CD14-positive monocyte (primary cell): ENCODE data around the gene NEGR1. TPM values are rescaled to one million over a fixed set of nuclear protein-coding genes. Genes with fewer than 3 reads are reported as not detected.

Experiments
- DNase-seq, 3 donors: peaks; one replicate each; pipeline ENCODE4 v3.0.0-alpha.2; 2011 to 2022
- H2AFZ ChIP-seq: 2 replicates; pipeline ENCODE4 v1.6.0; 2012; ENCODE audit warnings: mild to moderate bottlenecking, low read depth, low read length, inconsistent platforms; ENCODE audit not compliant: insufficient read depth, poor library complexity, severe bottlenecking
- H3K27ac ChIP-seq, 2 donors: 1 replicate in 1 of 2; 2 replicates in 1 of 2; pipeline ENCODE4 v1.5.1; 2012 to 2013; ENCODE audit warnings: low read length in 2 of 2, control low read depth in 1 of 2, inconsistent platforms in 1 of 2, low read depth in 1 of 2, mild to moderate bottlenecking in 1 of 2
- H3K27me3 ChIP-seq, 2 donors: one replicate each; pipeline versions ENCODE4 v1.6.0 to v1.6.1; 2011 to 2013; ENCODE audit warnings: low read length in 2 of 2; ENCODE audit not compliant: control insufficient read depth in 2 of 2, insufficient read depth in 2 of 2
- H3K36me3 ChIP-seq, 2 donors: replicated peaks in 1 of 2; 1 replicate in 1 of 2; 2 replicates in 1 of 2; pipeline versions ENCODE4 v1.5.1 to v1.6.1; 2012 to 2013; ENCODE audit warnings: low read length in 2 of 2, control low read depth in 1 of 2, inconsistent platforms in 1 of 2, mild to moderate bottlenecking in 1 of 2; ENCODE audit not compliant: insufficient read depth in 2 of 2, control insufficient read depth in 1 of 2
- H3K4me1 ChIP-seq, 2 donors: 1 replicate in 1 of 2; 2 replicates in 1 of 2; pipeline versions ENCODE4 v1.5.1 to v1.6.1; 2012 to 2013; ENCODE audit warnings: low read length in 2 of 2, control low read depth in 1 of 2, inconsistent platforms in 1 of 2, mild to moderate bottlenecking in 1 of 2, moderate library complexity in 1 of 2; ENCODE audit not compliant: insufficient read depth in 2 of 2, control insufficient read depth in 1 of 2
- H3K4me2 ChIP-seq: replicated peaks from 2 replicates; pipeline ENCODE3; 2012; ENCODE audit warnings: low read length, moderate library complexity, mild to moderate bottlenecking; ENCODE audit not compliant: poor library complexity, severe bottlenecking; ENCODE audit errors: extremely low read depth
- H3K4me3 ChIP-seq, 3 experiments: fragments of 200-600 bp in 1 of 3; sonication (generic) in 1 of 3; replicated peaks in 1 of 3; 1 replicate in 2 of 3; 2 replicates in 1 of 3; pipeline ENCODE4 v1.5.1; 2011 to 2013; ENCODE audit warnings: low read length in 3 of 3, mild to moderate bottlenecking in 3 of 3, control low read depth in 2 of 3, low read depth in 2 of 3, inconsistent platforms in 1 of 3, moderate library complexity in 1 of 3
- H3K79me2 ChIP-seq: 2 replicates; pipeline ENCODE4 v1.6.0; 2012; ENCODE audit warnings: mild to moderate bottlenecking, control low read depth, inconsistent platforms, low read length, moderate library complexity; ENCODE audit not compliant: insufficient read depth
- H3K9ac ChIP-seq: 2 replicates; pipeline ENCODE4 v1.6.0; 2017; ENCODE audit warnings: low read length, mild to moderate bottlenecking; ENCODE audit not compliant: insufficient read depth, poor library complexity, severe bottlenecking
- H3K9me3 ChIP-seq, 2 donors: replicated peaks in 1 of 2; 1 replicate in 1 of 2; 2 replicates in 1 of 2; pipeline versions ENCODE4 v1.5.1 to v1.6.1; 2012 to 2013; ENCODE audit warnings: low read length in 2 of 2, control low read depth in 1 of 2; ENCODE audit not compliant: control insufficient read depth in 1 of 2, insufficient read depth in 1 of 2
- H4K20me1 ChIP-seq: 2 replicates; pipeline ENCODE4 v1.6.0; 2012; ENCODE audit warnings: mild to moderate bottlenecking, low read length, control low read depth, moderate library complexity; ENCODE audit not compliant: insufficient read depth
- H3K27ac Mint-ChIP-seq, 7 donors: one replicate each; pipeline ENCODE4 v1.8.0; 2020; ENCODE audit warnings: mild to moderate bottlenecking in 7 of 7, mixed read lengths in 7 of 7, moderate library complexity in 6 of 7, inconsistent platforms in 2 of 7
- H3K27me3 Mint-ChIP-seq, 3 donors: one replicate each; pipeline ENCODE4 v1.8.0; 2021 to 2022; ENCODE audit warnings: low read depth in 3 of 3, mild to moderate bottlenecking in 3 of 3, mixed read lengths in 3 of 3, moderate library complexity in 3 of 3, inconsistent platforms in 1 of 3
- H3K36me3 Mint-ChIP-seq, 2 donors: one replicate each; pipeline ENCODE4 v1.8.0; 2020; ENCODE audit warnings: mixed read lengths in 2 of 2, inconsistent platforms in 1 of 2, mild to moderate bottlenecking in 1 of 2
- H3K4me1 Mint-ChIP-seq: one replicate; pipeline ENCODE4 v1.8.0; 2020; ENCODE audit warnings: mild to moderate bottlenecking, mixed read lengths
- H3K4me3 Mint-ChIP-seq, 2 donors: one replicate each; pipeline ENCODE4 v1.8.0; 2020; ENCODE audit warnings: mild to moderate bottlenecking in 2 of 2, mixed read lengths in 2 of 2, moderate library complexity in 1 of 2
- H3K9me3 Mint-ChIP-seq, 7 donors: one replicate each; pipeline ENCODE4 v1.8.0; 2020 to 2022; ENCODE audit warnings: mixed read lengths in 7 of 7, mild to moderate bottlenecking in 6 of 7, moderate library complexity in 6 of 7, inconsistent platforms in 2 of 7
- WGBS: methylation state at CpG from one replicate; pipeline ENCODE4 v1.1.5; 2013; ENCODE audit warnings: missing lambda C conversion rate; ENCODE audit not compliant: insufficient coverage; 5-methylcytosine and 5-hydroxymethylcytosine counted together
- intact Hi-C, 2 donors: fragments of 100-400 bp; cut with micrococcal nuclease; formaldehyde crosslinking; loops; one replicate each; pipeline versions ENCODE4 v1.15.0 to v1.15.1; 2023
- polyA plus RNA-seq, 3 donors: library from polyadenylated mRNA; depleted of rRNA in 1 of 3; unstranded in 2 of 3; stranded (reverse) in 1 of 3; fragments of 300-500 nt in 2 of 3; fragments of >200 nt in 1 of 3; fragmentation: Illumina TruSeq in 2 of 3; gene quantifications; 1 replicate in 2 of 3; 2 replicates in 1 of 3; pipeline ENCODE4 v1.2.3, GENCODE V29; 2012 to 2021
- TF ChIP-seq, protein P1 (sequence below): fragments of 200-600 bp; IDR thresholded peaks from one replicate; pipeline ENCODE4 v1.8.0; 2022; ENCODE audit warnings: antibody characterized with exemption, mild to moderate bottlenecking

The NEGR1 gene
- polyA plus RNA-seq, 3 donors = 0.03 to 0.15 (median 0.13) TPM

DNA sequence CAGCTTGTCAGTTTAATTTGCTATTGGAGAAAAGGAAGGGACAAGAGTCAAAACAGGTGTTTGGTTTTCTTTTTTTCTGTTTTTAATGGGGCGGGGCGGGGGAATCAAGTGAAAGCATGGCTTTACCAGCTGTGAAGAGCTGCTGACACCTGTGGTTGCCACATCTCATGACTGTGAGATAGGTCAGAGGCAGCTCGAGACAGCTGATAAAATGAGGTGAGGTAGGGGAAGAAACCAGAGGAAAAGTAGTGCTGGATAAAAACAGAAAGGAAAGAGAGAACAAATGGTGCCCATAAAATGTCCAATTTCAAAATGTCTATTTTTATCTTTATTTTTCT lies 272.3 kb downstream of the NEGR1 start:
- intact Hi-C loops = no loop called here
- H3K36me3 ChIP-seq = no peaks in the 10 kb centered on the region
- no peaks in the 10 kb centered on the region for H3K9me3 ChIP-seq
- DNase-seq = no peak
- Mint-ChIP-seq H3K36me3 (no peaks in the 10 kb centered on the region), H3K27ac (peak overlapping the region in 1 of 7 donors; percentile 64), H3K27me3 (no peaks in the 10 kb centered on the region), H3K9me3 (peaks cover 0 to 2% (median 0%) of the 10 kb centered on the region in 7 donors), H3K4me3 (no peak overlapping the region), H3K4me1 (peaks cover 4% of the 10 kb centered on the region)
- no peaks in the 10 kb centered on the region for H3K79me2 ChIP-seq
- H3K9ac ChIP-seq = no peak overlapping the region
- no peaks in the 10 kb centered on the region for H3K27me3 ChIP-seq
- TF ChIP-seq, protein P1, sequence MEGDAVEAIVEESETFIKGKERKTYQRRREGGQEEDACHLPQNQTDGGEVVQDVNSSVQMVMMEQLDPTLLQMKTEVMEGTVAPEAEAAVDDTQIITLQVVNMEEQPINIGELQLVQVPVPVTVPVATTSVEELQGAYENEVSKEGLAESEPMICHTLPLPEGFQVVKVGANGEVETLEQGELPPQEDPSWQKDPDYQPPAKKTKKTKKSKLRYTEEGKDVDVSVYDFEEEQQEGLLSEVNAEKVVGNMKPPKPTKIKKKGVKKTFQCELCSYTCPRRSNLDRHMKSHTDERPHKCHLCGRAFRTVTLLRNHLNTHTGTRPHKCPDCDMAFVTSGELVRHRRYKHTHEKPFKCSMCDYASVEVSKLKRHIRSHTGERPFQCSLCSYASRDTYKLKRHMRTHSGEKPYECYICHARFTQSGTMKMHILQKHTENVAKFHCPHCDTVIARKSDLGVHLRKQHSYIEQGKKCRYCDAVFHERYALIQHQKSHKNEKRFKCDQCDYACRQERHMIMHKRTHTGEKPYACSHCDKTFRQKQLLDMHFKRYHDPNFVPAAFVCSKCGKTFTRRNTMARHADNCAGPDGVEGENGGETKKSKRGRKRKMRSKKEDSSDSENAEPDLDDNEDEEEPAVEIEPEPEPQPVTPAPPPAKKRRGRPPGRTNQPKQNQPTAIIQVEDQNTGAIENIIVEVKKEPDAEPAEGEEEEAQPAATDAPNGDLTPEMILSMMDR = no peak
- no peak overlapping the region for H2AFZ ChIP-seq
- no peak overlapping the region for H3K4me2 ChIP-seq
- no peaks in the 10 kb centered on the region for H3K4me1 ChIP-seq
- H4K20me1 ChIP-seq = no peaks in the 10 kb centered on the region
- H3K4me3 ChIP-seq = no peak overlapping the region
- H3K27ac ChIP-seq = no peak overlapping the region
- 51% methylated on average over 3 of the region's 3 CpGs for WGBS

GRCh38 chr1:72009173-72010093 lies 272.9 kb downstream of the NEGR1 start:
- H3K27me3 Mint-ChIP-seq = no peaks in the 10 kb centered on the region
- intact Hi-C loops = no loop called here
- Histone ChIP-seq H4K20me1 (no peaks in the 10 kb centered on the region), H3K27ac (no peak overlapping the region), H3K9ac (no peak overlapping the region), H3K27me3 (no peaks in the 10 kb centered on the region), H3K9me3 (no peaks in the 10 kb centered on the region), H3K4me3 (no peak overlapping the region), H3K4me1 (no peaks in the 10 kb centered on the region), H2AFZ (no peak overlapping the region), H3K36me3 (no peaks in the 10 kb centered on the region), H3K79me2 (no peaks in the 10 kb centered on the region), H3K4me2 (no peak overlapping the region)
- 100% methylated on average over 1 of the region's 6 CpGs for WGBS
- H3K4me1 Mint-ChIP-seq = peaks cover 4% of the 10 kb centered on the region
- H3K27ac Mint-ChIP-seq = no peak overlapping the region
- TF ChIP-seq, protein P1 = no peak
- H3K36me3 Mint-ChIP-seq = no peaks in the 10 kb centered on the region
- DNase-seq = no peak
- peaks cover 0 to 2% (median 0%) of the 10 kb centered on the region in 7 donors for H3K9me3 Mint-ChIP-seq
- no peak overlapping the region for H3K4me3 Mint-ChIP-seq
